Measurements from ENCODE around the gene TMCC2. TPM values are rescaled to one million over a fixed set of nuclear protein-coding genes. Genes with fewer than 3 reads are reported as not detected.
A peak's percentile ranks its signal among the peaks of the same experiment; 100 is the strongest.

Gene TMCC2
- total and polyA plus RNA-seq, 2 donors (not counting 1 experiment from before 2014, with no cell fraction given): 2.0 to 4.0 TPM

- H3K27ac ChIP-seq (ENCODE audit: low read length in 2 of 2): peak overlapping the region; percentile 94
- H3K9me3 Mint-ChIP-seq (ENCODE audit: insufficient read depth): no peaks in the 10 kb centered on the region
- no peaks in the 10 kb centered on the region for H3K36me3 ChIP-seq (replicated peaks in 1 of 2; ENCODE audit: control extremely low read depth in 1 of 2, control insufficient read depth in 1 of 2, extremely low read depth in 1 of 2, insufficient read depth in 2 of 2, low read length in 1 of 2)
- intact Hi-C loops (cut with micrococcal nuclease): loop anchor here (1.0 to 10.0 kb wide), 4 partner anchors 9 to 1997 kb away; partner anchors contain the start of gene RHEX
- H3K27ac Mint-ChIP-seq: peak overlapping the region; percentile 92
- H3K4me3 ChIP-seq (ENCODE audit: control extremely low read depth in 1 of 5, extremely low read depth in 1 of 5, insufficient read depth in 1 of 5, low read depth in 2 of 5, low read length in 4 of 5): peak overlapping the region in 3 of 5 experiments; percentile 13 to 47 (median 29)
- peak overlapping the region; percentile 74 for H3K4me3 Mint-ChIP-seq
- DNase-seq (peak; percentile 82), ATAC-seq (ENCODE audit: low read depth) (peak; percentile 48)
- no peaks in the 10 kb centered on the region for H3K9me3 ChIP-seq (ENCODE audit: control extremely low read depth in 1 of 3, control insufficient read depth in 2 of 3, insufficient read depth in 1 of 3, low read length in 2 of 3)
- H3K4me1 ChIP-seq (ENCODE audit: control insufficient read depth in 2 of 2, insufficient read depth in 2 of 2, low read length in 2 of 2): peaks cover 90 to 95% of the 10 kb centered on the region in 2 donors
- H3K4me2 ChIP-seq (replicated peaks; ENCODE audit: low read depth, low read length, poor library complexity, severe bottlenecking): peak overlapping the region; percentile 82
- H3K27me3 Mint-ChIP-seq: no peaks in the 10 kb centered on the region
- ChIA-PET CTCF (interaction anchor here (0.8 to 56.6 kb wide), 8 partner anchors 10 to 307 kb away, joined by 3 to 2421 read pairs (median 8); partner anchors contain the start of gene NUAK2), POLR2A (interaction anchor here (0.5 to 9.8 kb wide), 7 partner anchors 8 to 1399 kb away, joined by 3 to 372 read pairs (median 7); partner anchors contain the start of gene NUAK2)
- TF ChIP-seq EZH2 (IDR thresholded peaks at IDR 0.05; ENCODE audit: borderline replicate concordance, insufficient read depth, low read depth, low read length, poor library complexity, severe bottlenecking) (no peak), CTCF (IDR thresholded peaks at IDR 0.05) (no peak)
- H3K27me3 ChIP-seq (replicated peaks in 1 of 4; ENCODE audit: control extremely low read depth in 1 of 4, control insufficient read depth in 3 of 4, insufficient read depth in 4 of 4, low read length in 3 of 4): no peaks in the 10 kb centered on the region
- H3K4me1 Mint-ChIP-seq: peaks cover 82% of the 10 kb centered on the region
- 76% methylated on average over 5 of the region's 7 CpGs for WGBS (ENCODE audit: insufficient coverage)
- peaks cover 23% of the 10 kb centered on the region for H3K79me2 ChIP-seq (ENCODE audit: control insufficient read depth, insufficient read depth, low read length)
- H3K9ac ChIP-seq (ENCODE audit: low read length): peak overlapping the region; percentile 49
- no peaks in the 10 kb centered on the region for H4K20me1 ChIP-seq (ENCODE audit: control insufficient read depth, insufficient read depth, low read length, poor library complexity, severe bottlenecking)
- peak overlapping the region; percentile 45 for H2AFZ ChIP-seq (ENCODE audit: insufficient read depth, low read depth, low read length, poor library complexity, severe bottlenecking)
Observed at GRCh38 chr1:205284420-205285144, 56.8 kb downstream of the TMCC2 start.
